ENCODE results near the gene SGCD. TPM values are rescaled to one million over a fixed set of nuclear protein-coding genes. Genes with fewer than 3 reads are reported as not detected.

SGCD gene
- total RNA-seq, 2 experiments from 2014 or later: not detected

GRCh38 chr5:156431956-156432829, 105.2 kb downstream of the SGCD start:
- POLR2A ChIA-PET: no interaction called here
- H3K4me3 ChIP-seq (ENCODE audit: low read depth, low read length, poor library complexity, severe bottlenecking): no peak overlapping the region
- no peak overlapping the region for H3K27ac ChIP-seq (ENCODE audit: low read depth, low read length, poor library complexity, severe bottlenecking)
- CTCF ChIA-PET (ENCODE audit: unreplicated experiment): no interaction called here
- intact Hi-C loops (cut with micrococcal nuclease; ENCODE audit: unreplicated experiment): no loop called here
- H4K20me1 ChIP-seq (ENCODE audit: insufficient read depth, low read length): no peaks in the 10 kb centered on the region
- no peak overlapping the region for H2AFZ ChIP-seq (ENCODE audit: low read length)
- H3K79me2 ChIP-seq (ENCODE audit: insufficient read depth, low read depth, low read length): no peaks in the 10 kb centered on the region
- DNase-seq (ENCODE audit: low spot score): no peak
- H3K9me3 ChIP-seq (ENCODE audit: low read length): no peaks in the 10 kb centered on the region
- H3K4me2 ChIP-seq (ENCODE audit: low read length): no peak overlapping the region
- TF ChIP-seq EZH2phosphoT487 (IDR thresholded peaks at IDR 0.05; ENCODE audit: borderline replicate concordance, low read depth, low read length) (no peak), CTCF (conservative IDR thresholded peaks at IDR 0.05; ENCODE audit: low read length) (no peak)
- no peaks in the 10 kb centered on the region for H3K9me2 ChIP-seq (ENCODE audit: insufficient read depth, low read length)
- no TSS peak for BruUV-seq (replicated peaks)
- H3K4me1 ChIP-seq (ENCODE audit: insufficient read depth, low read length, poor library complexity, severe bottlenecking): no peaks in the 10 kb centered on the region
- H3K36me3 ChIP-seq (ENCODE audit: insufficient read depth, low read length): no peaks in the 10 kb centered on the region

GRCh38 chr5:156432830-156433105, 105.8 kb downstream of the SGCD start:
- Histone ChIP-seq H3K4me2 (ENCODE audit: low read length) (no peak overlapping the region), H3K9me2 (ENCODE audit: insufficient read depth, low read length) (no peaks in the 10 kb centered on the region), H3K4me3 (ENCODE audit: low read depth, low read length, poor library complexity, severe bottlenecking) (no peak overlapping the region), H3K36me3 (ENCODE audit: insufficient read depth, low read length) (no peaks in the 10 kb centered on the region), H3K9me3 (ENCODE audit: low read length) (no peaks in the 10 kb centered on the region), H4K20me1 (ENCODE audit: insufficient read depth, low read length) (no peaks in the 10 kb centered on the region), H3K4me1 (ENCODE audit: insufficient read depth, low read length, poor library complexity, severe bottlenecking) (no peaks in the 10 kb centered on the region), H2AFZ (ENCODE audit: low read length) (no peak overlapping the region), H3K79me2 (ENCODE audit: insufficient read depth, low read depth, low read length) (no peaks in the 10 kb centered on the region), H3K27ac (ENCODE audit: low read depth, low read length, poor library complexity, severe bottlenecking) (no peak overlapping the region)
- DNase-seq (ENCODE audit: low spot score): no peak
- ChIA-PET POLR2A (no interaction called here), CTCF (ENCODE audit: unreplicated experiment) (no interaction called here)
- intact Hi-C loops (cut with micrococcal nuclease; ENCODE audit: unreplicated experiment): no loop called here
- BruUV-seq (replicated peaks): no TSS peak
- TF ChIP-seq CTCF (conservative IDR thresholded peaks at IDR 0.05; ENCODE audit: low read length): no peak
- TF ChIP-seq EZH2phosphoT487 (IDR thresholded peaks at IDR 0.05; ENCODE audit: borderline replicate concordance, low read depth, low read length): no peak

- Histone ChIP-seq H3K4me3 (ENCODE audit: low read depth, low read length, poor library complexity, severe bottlenecking) (no peak overlapping the region), H3K36me3 (ENCODE audit: insufficient read depth, low read length) (no peaks in the 10 kb centered on the region), H3K79me2 (ENCODE audit: insufficient read depth, low read depth, low read length) (no peaks in the 10 kb centered on the region), H3K27ac (ENCODE audit: low read depth, low read length, poor library complexity, severe bottlenecking) (no peak overlapping the region), H3K4me2 (ENCODE audit: low read length) (no peak overlapping the region), H4K20me1 (ENCODE audit: insufficient read depth, low read length) (no peaks in the 10 kb centered on the region), H3K9me3 (ENCODE audit: low read length) (no peaks in the 10 kb centered on the region), H2AFZ (ENCODE audit: low read length) (no peak overlapping the region), H3K9me2 (ENCODE audit: insufficient read depth, low read length) (no peaks in the 10 kb centered on the region), H3K4me1 (ENCODE audit: insufficient read depth, low read length, poor library complexity, severe bottlenecking) (no peaks in the 10 kb centered on the region)
- ChIA-PET CTCF (ENCODE audit: unreplicated experiment) (no interaction called here), POLR2A (no interaction called here)
- DNase-seq (ENCODE audit: low spot score): no peak
- BruUV-seq (replicated peaks): no TSS peak
- TF ChIP-seq CTCF (conservative IDR thresholded peaks at IDR 0.05; ENCODE audit: low read length) (no peak), EZH2phosphoT487 (IDR thresholded peaks at IDR 0.05; ENCODE audit: borderline replicate concordance, low read depth, low read length) (no peak)
- intact Hi-C loops (cut with micrococcal nuclease; ENCODE audit: unreplicated experiment): no loop called here
These were observed 107.5 kb downstream of the SGCD start for GRCh38 chr5:156434471-156434870.

All from OCI-LY7 (cell line).